ENCODE results near the gene DCHS2. TPM values are rescaled to one million over a fixed set of nuclear protein-coding genes. Genes with fewer than 3 reads are reported as not detected.

DCHS2 gene
- total RNA-seq, 1 experiment from 2014 or later, result 0.40 TPM

- DNase-seq (ENCODE audit: low read depth), result no peak
Observed at GRCh38 chr4:154211506-154211905, 280.1 kb downstream of the DCHS2 start.

GRCh38 chr4:154208424-154208823, 283.2 kb downstream of the DCHS2 start:
- peak; percentile 77 for DNase-seq (ENCODE audit: low read depth)

GRCh38 chr4:154205471-154205870, 286.1 kb downstream of the DCHS2 start:
- DNase-seq (ENCODE audit: low read depth), result peak; percentile 3

GRCh38 chr4:154194649-154195048, 296.9 kb downstream of the DCHS2 start:
- no peak for DNase-seq (ENCODE audit: low read depth)

GRCh38 chr4:154192585-154192984, 299.0 kb downstream of the DCHS2 start:
- DNase-seq (ENCODE audit: low read depth), result no peak

GRCh38 chr4:154189346-154189745, 302.3 kb downstream of the DCHS2 start:
- peak; percentile 40 for DNase-seq (ENCODE audit: low read depth)

- no peak for DNase-seq (ENCODE audit: low read depth)
Observed at GRCh38 chr4:154186888-154187287, 304.7 kb downstream of the DCHS2 start.

GRCh38 chr4:154186035-154186434, 305.6 kb downstream of the DCHS2 start:
- DNase-seq (ENCODE audit: low read depth), result no peak

- no peak for DNase-seq (ENCODE audit: low read depth)
Observed at GRCh38 chr4:154184238-154184637, 307.4 kb downstream of the DCHS2 start.

- DNase-seq (ENCODE audit: low read depth), result no peak
Observed at GRCh38 chr4:154183264-154183663, 308.3 kb downstream of the DCHS2 start.

Other genes with a start within 250 kb of the DCHS2 start
- 45.7 and 58.4 TPM in 2 replicates for gene PLRG1, start 58.6 kb upstream of the DCHS2 start, total RNA-seq (2014; rRNA removed; shearing (Covaris generic))
- not detected in 2 replicates for gene FGB, start 71.2 kb upstream of the DCHS2 start, total RNA-seq (2014; rRNA removed; shearing (Covaris generic))
- not detected in 2 replicates for gene FGA, start 98.9 kb upstream of the DCHS2 start, total RNA-seq (2014; rRNA removed; shearing (Covaris generic))
- gene FGG, start 120.9 kb upstream of the DCHS2 start, total RNA-seq (2014; rRNA removed; shearing (Covaris generic)), result not detected in 2 replicates